SK-N-SH (cell line): ENCODE data around the gene ZNF891. TPM values are rescaled to one million over a fixed set of nuclear protein-coding genes. Genes with fewer than 3 reads are reported as not detected.

Experiments
- CTCF ChIA-PET: fragments of 300-600, 350-600 bp; formaldehyde crosslinking; extraction: SDS; loops from one replicate; lab custom pipeline; 2021; lab: Yijun Ruan, JAX
- POLR2A ChIA-PET: fragments of 350-600 bp; sonication (Branson Sonifier 250); formaldehyde crosslinking; extraction: SDS; loops from one replicate; lab custom pipeline; 2020; ENCODE audit warnings: antibody characterized with exemption, inconsistent platforms; lab: Yijun Ruan, JAX
- DNase-seq: peaks from one replicate; pipeline ENCODE4 v3.0.0; 2012
- H2AFZ ChIP-seq: fragments of 200-600 bp; sonication (generic); 2 replicates; pipeline ENCODE4 v1.8.1; 2016; ENCODE audit warnings: antibody characterized with exemption, mild to moderate bottlenecking, low read depth
- H3F3A ChIP-seq: fragments of 200-600 bp; sonication (generic); replicated peaks from 2 replicates; pipeline ENCODE3; 2016; ENCODE audit warnings: antibody characterized with exemption, mild to moderate bottlenecking; ENCODE audit not compliant: insufficient read depth
- H3K27ac ChIP-seq, 2 experiments: fragments of 200-500 bp in 1 of 2; fragments of 200-600 bp in 1 of 2; sonication (Bioruptor generic) in 1 of 2; sonication (generic), shearing (Covaris generic) in 1 of 2; 2 replicates each; pipeline versions ENCODE4 v1.5.1 to v1.6.1; 2014 to 2016; ENCODE audit warnings: low read depth in 2 of 2, inconsistent platforms in 1 of 2, low read length in 1 of 2, mild to moderate bottlenecking in 1 of 2, mixed read lengths in 1 of 2
- H3K27me3 ChIP-seq: fragments of 200-600 bp; sonication (generic), shearing (Covaris generic); 2 replicates; pipeline ENCODE4 v1.6.1; 2016; ENCODE audit warnings: mixed run types; ENCODE audit not compliant: insufficient read depth
- H3K36me3 ChIP-seq, 2 experiments: fragments of 200-500 bp in 1 of 2; fragments of 200-600 bp in 1 of 2; sonication (Bioruptor generic) in 1 of 2; sonication (generic) in 1 of 2; replicated peaks in 1 of 2; 2 replicates each; pipeline versions ENCODE3 to v1.5.1; 2014 to 2016; ENCODE audit warnings: low read length in 1 of 2, mild to moderate bottlenecking in 1 of 2; ENCODE audit not compliant: insufficient read depth in 2 of 2, control insufficient read depth in 1 of 2
- H3K4me1 ChIP-seq, 2 experiments: fragments of 200-500 bp in 1 of 2; fragments of 200-600 bp in 1 of 2; sonication (Bioruptor generic) in 1 of 2; sonication (generic), shearing (Covaris generic) in 1 of 2; 2 replicates each; pipeline versions ENCODE4 v1.5.1 to v1.6.1; 2014 to 2016; ENCODE audit warnings: low read depth in 1 of 2, low read length in 1 of 2, mixed run types in 1 of 2; ENCODE audit not compliant: insufficient read depth in 2 of 2, control insufficient read depth in 1 of 2
- H3K4me2 ChIP-seq: fragments of 200-600 bp; sonication (generic), shearing (Covaris generic); 2 replicates; pipeline ENCODE4 v1.6.1; 2017; ENCODE audit warnings: mixed run types
- H3K4me3 ChIP-seq, 2 experiments: fragments of 200-500 bp in 1 of 2; fragments of 200-600 bp in 1 of 2; sonication (Bioruptor generic) in 1 of 2; sonication (generic), shearing (Covaris generic) in 1 of 2; 2 replicates each; pipeline versions ENCODE4 v1.5.1 to v1.8.1; 2014 to 2016; ENCODE audit warnings: low read depth in 2 of 2, inconsistent platforms in 1 of 2, low read length in 1 of 2, mild to moderate bottlenecking in 1 of 2, mixed read lengths in 1 of 2, moderate library complexity in 1 of 2
- H3K79me2 ChIP-seq: fragments of 200-600 bp; sonication (generic); 2 replicates; pipeline ENCODE4 v1.8.1; 2017; ENCODE audit warnings: mild to moderate bottlenecking; ENCODE audit not compliant: insufficient read depth
- H3K9ac ChIP-seq: fragments of 200-600 bp; sonication (generic); 2 replicates; pipeline ENCODE4 v1.6.1; 2017; ENCODE audit warnings: mixed run types
- H3K9me2 ChIP-seq: fragments of 200-600 bp; sonication (generic); 2 replicates; pipeline ENCODE4 v1.6.1; 2017; ENCODE audit warnings: mixed run types
- H3K9me3 ChIP-seq: fragments of 200-600 bp; sonication (generic); 2 replicates; pipeline ENCODE4 v1.6.1; 2017; ENCODE audit warnings: mixed run types, mild to moderate bottlenecking, moderate library complexity
- H4K20me1 ChIP-seq: fragments of 200-600 bp; sonication (generic); 2 replicates; pipeline ENCODE4 v1.6.1; 2017; ENCODE audit warnings: mild to moderate bottlenecking, mixed run types; ENCODE audit not compliant: insufficient read depth
- CHD2 ChIP-seq: fragments of 150-350 bp; IDR thresholded peaks from 2 replicates; pipeline ENCODE4 v1.6.1; 2018; ENCODE audit warnings: low read length; ENCODE audit not compliant: partially characterized antibody
- ELF1 ChIP-seq: IDR thresholded peaks from 2 replicates; pipeline ENCODE4 v1.4.0; 2012
- FOSL2 ChIP-seq: IDR thresholded peaks from 2 replicates; pipeline ENCODE4 v1.4.0; 2012; ENCODE audit warnings: low read depth, mild to moderate bottlenecking, moderate library complexity, borderline replicate concordance
- FOXJ3 ChIP-seq: sonication (generic); formaldehyde crosslinking; IDR thresholded peaks from 2 replicates; pipeline ENCODE4 v1.5.1; 2020; ENCODE audit warnings: mild to moderate bottlenecking, missing genetic modification reagents
- GABPA ChIP-seq: IDR thresholded peaks from 2 replicates; pipeline ENCODE4 v1.4.0; 2012; ENCODE audit warnings: low read depth, mild to moderate bottlenecking
- IRF3 ChIP-seq: fragments of 150-350 bp; IDR thresholded peaks from 2 replicates; pipeline ENCODE4 v1.6.1; 2016; ENCODE audit warnings: mild to moderate bottlenecking, low read depth, low read length
- MAX ChIP-seq: IDR thresholded peaks from 2 replicates; pipeline ENCODE4 v1.4.0; 2012; ENCODE audit warnings: low read depth
- MEF2A ChIP-seq: IDR thresholded peaks from 2 replicates; pipeline ENCODE4 v1.4.0; 2012; ENCODE audit warnings: low read depth, borderline replicate concordance
- MXI1 ChIP-seq: IDR thresholded peaks from 2 replicates; pipeline ENCODE4 v1.6.1; 2012; ENCODE audit warnings: mild to moderate bottlenecking, low read depth, low read length, improper control_type of control experiment
- NRF1 ChIP-seq: IDR thresholded peaks from 2 replicates; pipeline ENCODE4 v1.6.1; 2012; ENCODE audit warnings: low read depth, mild to moderate bottlenecking, low read length
- RAD21 ChIP-seq: IDR thresholded peaks from 2 replicates; pipeline ENCODE4 v1.6.1; 2012; ENCODE audit warnings: mild to moderate bottlenecking, low read length
- RXRA ChIP-seq: IDR thresholded peaks from 2 replicates; pipeline ENCODE4 v1.4.0; 2012; ENCODE audit warnings: low read depth, mild to moderate bottlenecking, borderline replicate concordance
- SIN3A ChIP-seq: IDR thresholded peaks from 2 replicates; pipeline ENCODE4 v1.6.1; 2012; ENCODE audit warnings: low read depth, mild to moderate bottlenecking, low read length, moderate library complexity, borderline replicate concordance
- TAF1 ChIP-seq: IDR thresholded peaks from 2 replicates; pipeline ENCODE4 v1.6.1; 2012; ENCODE audit warnings: low read depth, mild to moderate bottlenecking, low read length, moderate library complexity, borderline replicate concordance
- TCF12 ChIP-seq: IDR thresholded peaks from 2 replicates; pipeline ENCODE4 v1.4.0; 2012
- TEAD4 ChIP-seq: IDR thresholded peaks from 2 replicates; pipeline ENCODE4 v1.4.0; 2012; ENCODE audit warnings: mild to moderate bottlenecking, borderline replicate concordance; ENCODE audit not compliant: insufficient read depth
- USF1 ChIP-seq: IDR thresholded peaks from 2 replicates; pipeline ENCODE4 v1.4.0; 2012; ENCODE audit warnings: low read depth, borderline replicate concordance
- USF2 ChIP-seq: fragments of 150-350 bp; IDR thresholded peaks from 2 replicates; pipeline ENCODE4 v1.6.1; 2017; ENCODE audit warnings: antibody characterized with exemption, low read length, low read depth, borderline replicate concordance
- YY1 ChIP-seq: IDR thresholded peaks from 2 replicates; pipeline ENCODE4 v1.4.0; 2012; ENCODE audit warnings: low read depth, mild to moderate bottlenecking
- ZBTB33 ChIP-seq: IDR thresholded peaks from 2 replicates; pipeline ENCODE4 v1.4.0; 2012; ENCODE audit warnings: low read depth, borderline replicate concordance
- WGBS: methylation state at CpG from one replicate; pipeline ENCODE4 v1.1.6; 2017; ENCODE audit warnings: low lambda C conversion rate; 5-methylcytosine and 5-hydroxymethylcytosine counted together
- polyA plus RNA-seq, 3 experiments: library from polyadenylated mRNA; depleted of rRNA; stranded (reverse); fragments of >200 nt; gene quantifications; 2 replicates each; pipeline ENCODE4 v1.2.3, GENCODE V29; 2012

ZNF891 gene
- polyA plus RNA-seq, 1 of the 3 experiments (the other 2 are of a cell fraction) = 0.33 TPM

- H3K36me3 ChIP-seq = peaks cover 31 to 37% of the 10 kb centered on the region in 2 experiments
- peak overlapping the region; percentile 74 to 92 for H3K4me3 ChIP-seq
- peak overlapping the region; percentile 86 for H3K9ac ChIP-seq
- peaks cover 0 to 8% of the 10 kb centered on the region in 2 experiments; a peak in 1 of 4 replicates for H3K4me1 ChIP-seq
- DNase-seq = peak; percentile 80
- H2AFZ ChIP-seq = peak overlapping the region; percentile 92
- POLR2A ChIA-PET = interaction anchor here (0.5 to 2.1 kb wide), 7 partner anchors 22 to 124 kb away, joined by 3 to 18 read pairs (median 4); partner anchors contain the start of genes ZNF10, ZNF26, ZNF268 and ZNF605
- no peaks in the 10 kb centered on the region for H4K20me1 ChIP-seq
- H3K4me2 ChIP-seq = peak overlapping the region; percentile 76
- WGBS = 0% methylated on average over 21 of the region's 22 CpGs
- CTCF ChIA-PET = no interaction called here
- TF ChIP-seq TAF1 = no peak
- no peak for TF ChIP-seq RXRA
- TF ChIP-seq YY1 = no peak
- peak; percentile 56 for TF ChIP-seq NRF1
- TF ChIP-seq USF2 = no peak
- TF ChIP-seq ZBTB33 = no peak
- TF ChIP-seq TCF12 = peak; percentile 17; the same call in 1 of the 2 replicates
- TF ChIP-seq ELF1 = peak; percentile 92
- TF ChIP-seq RAD21 = no peak
- TF ChIP-seq CHD2 = peak; percentile 91
- TF ChIP-seq SIN3A = no peak
- no peak for TF ChIP-seq USF1
- no peak for TF ChIP-seq TEAD4
- TF ChIP-seq FOSL2 = no peak
- peak; percentile 87 for TF ChIP-seq GABPA
- peak; percentile 18; the same call in 1 of the 2 replicates for TF ChIP-seq MAX
- no peak for TF ChIP-seq IRF3
- TF ChIP-seq MXI1 = no peak
- TF ChIP-seq FOXJ3 (CRISPR knock-in tag) = no peak
- no peak for TF ChIP-seq MEF2A
- peaks cover 10% of the 10 kb centered on the region for H3F3A ChIP-seq
- peaks cover 16% of the 10 kb centered on the region; the same call in 1 of the 2 replicates for H3K79me2 ChIP-seq
- H3K27me3 ChIP-seq = no peaks in the 10 kb centered on the region
- H3K9me3 ChIP-seq = peaks cover 35% of the 10 kb centered on the region
- peak overlapping the region; percentile 96 to 98 for H3K27ac ChIP-seq
- no peaks in the 10 kb centered on the region for H3K9me2 ChIP-seq
These were observed 50.1 kb downstream of the ZNF891 start for GRCh38 chr12:133080026-133080367.
